H1 (cell line): ENCODE results near the gene CACNA1D. TPM values are rescaled to one million over a fixed set of nuclear protein-coding genes. Genes with fewer than 3 reads are reported as not detected.

ENCODE experiments used
- CTCF ChIA-PET: fragments of 300-600 bp; sonication (Branson Sonifier 250); formaldehyde crosslinking; loops from one replicate; lab custom pipeline; 2021; ENCODE audit not compliant: partially characterized antibody; lab: Charles Lee
- POLR2A ChIA-PET: fragments of 300-600 bp; sonication (Branson Sonifier 250); formaldehyde crosslinking; loops from one replicate; lab custom pipeline; 2021; ENCODE audit warnings: inconsistent platforms; ENCODE audit not compliant: partially characterized antibody; lab: Charles Lee
- DNase-seq, 2 experiments: peaks; one replicate each; pipeline versions ENCODE4 v3.0.0 to v3.0.0-alpha.2; 2010 to 2022; ENCODE audit warnings: low spot score in 2 of 2, low read depth in 1 of 2, mixed read lengths in 1 of 2
- FAIRE-seq: peaks from 2 replicates; lab custom pipeline; 2011; peaks lifted over from hg19 to GRCh38; lab: Jason Lieb, UNC
- H2AFZ ChIP-seq: 2 replicates; pipeline ENCODE4 v1.8.1; 2012; ENCODE audit warnings: low read length, inconsistent platforms
- H2AK5ac ChIP-seq: 2 replicates; pipeline ENCODE4 v1.6.1; 2013; ENCODE audit warnings: low read depth, low read length
- H2BK120ac ChIP-seq: replicated peaks from 2 replicates; pipeline ENCODE3; 2013; ENCODE audit warnings: low read depth, low read length, inconsistent platforms
- H2BK12ac ChIP-seq: 2 replicates; pipeline ENCODE4 v1.6.1; 2013; ENCODE audit warnings: low read depth, low read length
- H2BK15ac ChIP-seq: 2 replicates; pipeline ENCODE4 v1.6.1; 2013; ENCODE audit warnings: low read length
- H2BK20ac ChIP-seq: 2 replicates; pipeline ENCODE4 v1.6.1; 2013; ENCODE audit warnings: low read length
- H2BK5ac ChIP-seq: 2 replicates; pipeline ENCODE4 v1.6.1; 2013; ENCODE audit warnings: low read depth, low read length
- H3K14ac ChIP-seq: 2 replicates; pipeline ENCODE4 v1.6.1; 2013; ENCODE audit warnings: inconsistent platforms; ENCODE audit not compliant: insufficient read length
- H3K18ac ChIP-seq: 2 replicates; pipeline ENCODE4 v1.6.1; 2013; ENCODE audit warnings: low read length; ENCODE audit errors: extremely low read depth
- H3K23ac ChIP-seq: 2 replicates; pipeline ENCODE4 v1.6.1; 2013; ENCODE audit warnings: inconsistent platforms; ENCODE audit not compliant: insufficient read length
- H3K23me2 ChIP-seq: 2 replicates; pipeline ENCODE4 v1.6.1; 2013; ENCODE audit warnings: low read depth, low read length
- H3K27ac ChIP-seq: 2 replicates; pipeline ENCODE4 v1.6.1; 2011; ENCODE audit warnings: low read depth, low read length, inconsistent platforms
- H3K27me3 ChIP-seq, 4 experiments: replicated peaks in 1 of 4; 1 replicate in 1 of 4; 2 replicates in 3 of 4; pipeline versions ENCODE4 v1.6.1 to v1.8.1; 2011 to 2013; ENCODE audit warnings: low read length in 3 of 4, mild to moderate bottlenecking in 3 of 4, inconsistent platforms in 2 of 4, mixed read lengths in 2 of 4, moderate library complexity in 1 of 4; ENCODE audit not compliant: control insufficient read depth in 3 of 4, insufficient read depth in 3 of 4; ENCODE audit errors: extremely low read depth in 1 of 4
- H3K36me3 ChIP-seq, 4 experiments: 2 replicates each; pipeline versions ENCODE4 v1.6.1 to v1.8.1; 2011 to 2013; ENCODE audit warnings: mild to moderate bottlenecking in 4 of 4, low read length in 3 of 4, moderate library complexity in 2 of 4, control low read depth in 1 of 4, inconsistent platforms in 1 of 4; ENCODE audit not compliant: insufficient read depth in 4 of 4, control insufficient read depth in 2 of 4
- H3K4ac ChIP-seq: replicated peaks from 2 replicates; pipeline ENCODE3; 2013; ENCODE audit warnings: low read length, low read depth, mixed read lengths, inconsistent platforms; ENCODE audit not compliant: insufficient read length
- H3K4me1 ChIP-seq, 4 experiments: replicated peaks in 1 of 4; 1 replicate in 1 of 4; 2 replicates in 3 of 4; pipeline versions ENCODE4 v1.6.1 to v1.8.1; 2011 to 2013; ENCODE audit warnings: low read length in 3 of 4, inconsistent platforms in 2 of 4, mixed read lengths in 1 of 4; ENCODE audit not compliant: insufficient read depth in 4 of 4, control insufficient read depth in 3 of 4
- H3K4me2 ChIP-seq, 2 experiments: 2 replicates each; pipeline versions ENCODE4 v1.6.1 to v1.8.1; 2011 to 2013; ENCODE audit warnings: low read depth in 2 of 2, low read length in 2 of 2, control low read depth in 1 of 2, inconsistent platforms in 1 of 2, mild to moderate bottlenecking in 1 of 2; ENCODE audit not compliant: insufficient read depth in 1 of 2
- H3K4me3 ChIP-seq, 4 experiments: fragments of 200-600, 300-600 bp in 1 of 4; sonication (generic), shearing (Covaris generic), sonication (Bioruptor Twin) in 1 of 4; 2 replicates each; pipeline versions ENCODE4 v1.5.1 to v1.8.1; 2011 to 2016; ENCODE audit warnings: low read length in 4 of 4, low read depth in 3 of 4, control low read depth in 2 of 4, inconsistent platforms in 2 of 4, mild to moderate bottlenecking in 2 of 4, mixed read lengths in 1 of 4, moderate library complexity in 1 of 4; ENCODE audit not compliant: insufficient read depth in 2 of 4; ENCODE audit errors: extremely low read depth in 1 of 4
- H3K56ac ChIP-seq: replicated peaks from 2 replicates; pipeline ENCODE3; 2013; ENCODE audit warnings: low read depth, mild to moderate bottlenecking, mixed read lengths, low read length, inconsistent platforms; ENCODE audit not compliant: insufficient read length
- H3K79me1 ChIP-seq: 2 replicates; pipeline ENCODE4 v1.6.1; 2013; ENCODE audit warnings: low read depth, low read length, control low read depth
- H3K79me2 ChIP-seq, 2 experiments: 2 replicates each; pipeline versions ENCODE4 v1.6.1 to v1.8.1; 2012 to 2013; ENCODE audit warnings: low read length in 2 of 2, mild to moderate bottlenecking in 2 of 2, inconsistent platforms in 1 of 2; ENCODE audit not compliant: insufficient read depth in 2 of 2, control insufficient read depth in 1 of 2
- H3K9ac ChIP-seq, 4 experiments: replicated peaks in 1 of 4; 1 replicate in 1 of 4; 2 replicates in 3 of 4; pipeline versions ENCODE4 v1.6.1 to v1.8.1; 2011 to 2013; ENCODE audit warnings: low read depth in 3 of 4, low read length in 3 of 4, control low read depth in 2 of 4, mild to moderate bottlenecking in 2 of 4, moderate library complexity in 2 of 4, inconsistent platforms in 1 of 4; ENCODE audit errors: extremely low read depth in 1 of 4
- H3K9me3 ChIP-seq, 2 experiments: 2 replicates each; pipeline versions ENCODE4 v1.6.1 to v1.8.1; 2012 to 2013; ENCODE audit warnings: mild to moderate bottlenecking in 2 of 2, moderate library complexity in 2 of 2, control low read depth in 1 of 2, inconsistent platforms in 1 of 2, low read depth in 1 of 2, low read length in 1 of 2, mixed read lengths in 1 of 2; ENCODE audit not compliant: insufficient read depth in 2 of 2
- H4K20me1 ChIP-seq, 2 experiments: replicated peaks in 1 of 2; 2 replicates each; pipeline versions ENCODE3 to v1.8.1; 2011 to 2013; ENCODE audit warnings: inconsistent platforms in 2 of 2, low read length in 2 of 2, mild to moderate bottlenecking in 1 of 2; ENCODE audit not compliant: insufficient read depth in 2 of 2, control insufficient read depth in 1 of 2
- H4K5ac ChIP-seq: 2 replicates; pipeline ENCODE4 v1.6.1; 2013; ENCODE audit warnings: low read length, low read depth, mixed read lengths, inconsistent platforms; ENCODE audit not compliant: insufficient read length
- H4K8ac ChIP-seq: 2 replicates; pipeline ENCODE4 v1.8.0; 2013; ENCODE audit warnings: mild to moderate bottlenecking, moderate library complexity, low read length, inconsistent platforms; ENCODE audit not compliant: insufficient read depth; ENCODE audit errors: extremely low read depth
- H4K91ac ChIP-seq: replicated peaks from 2 replicates; pipeline ENCODE3; 2013; ENCODE audit warnings: low read length, mixed read lengths, inconsistent platforms; ENCODE audit not compliant: insufficient read length
- JUND ChIP-seq: IDR thresholded peaks from 2 replicates; pipeline ENCODE4 v1.6.1; 2011; ENCODE audit warnings: mild to moderate bottlenecking, improper control_type of control experiment, low read length
- POLR2AphosphoS5 ChIP-seq: IDR thresholded peaks from 2 replicates; pipeline ENCODE4 v1.6.1; 2011; ENCODE audit warnings: low read depth, low read length
- RFX5 ChIP-seq: IDR thresholded peaks from 2 replicates; pipeline ENCODE4 v1.6.1; 2011; ENCODE audit warnings: low read depth, low read length, improper control_type of control experiment, borderline replicate concordance
- WGBS, 2 experiments: shearing (Covaris generic) in 1 of 2; methylation state at CpG; one replicate each; pipeline versions ENCODE4 v1.1.6 to v1.1.7; 2013 to 2015; ENCODE audit warnings: low lambda C conversion rate in 2 of 2, mixed read lengths in 2 of 2, inconsistent platforms in 1 of 2, low coverage in 1 of 2, missing lambda C conversion rate in 1 of 2; ENCODE audit not compliant: insufficient replicate concordance in 2 of 2, insufficient coverage in 1 of 2, insufficient read length in 1 of 2; ENCODE audit errors: extremely low coverage in 1 of 2, missing lambda C conversion rate in 1 of 2; 5-methylcytosine and 5-hydroxymethylcytosine counted together
- polyA plus RNA-seq, 7 experiments: library from polyadenylated mRNA; depleted of rRNA in 3 of 7; stranded (reverse) in 5 of 7; unstranded in 2 of 7; fragments of >200 nt in 5 of 7; fragments of 200-250 nt in 2 of 7; gene quantifications; 1 replicate in 5 of 7; 2 replicates in 1 of 7; 4 replicates in 1 of 7; pipeline versions ENCODE4 v1.2.1 to v1.2.3, GENCODE V29; 2011 to 2013; ENCODE audit warnings: missing spikeins in 2 of 7, mixed read lengths in 2 of 7
- total RNA-seq: library from RNA; stranded (reverse); fragmentation: NEBNext Ultra II Directional; extraction: Animal tissue kit (Norgen Biotek cat#: 25700); gene quantifications from 2 replicates; pipeline ENCODE4 v1.2.1, GENCODE V29; 2021

Gene CACNA1D
- total and polyA plus RNA-seq, 2 of the 8 experiments (the other 6 are each of a cell fraction or from before 2014, with no cell fraction given), result 2.0 to 2.9 TPM

- Histone ChIP-seq H2BK12ac (no peak overlapping the region), H3K23me2 (no peaks in the 10 kb centered on the region; the same call in 1 of the 2 replicates), H4K91ac (no peak overlapping the region), H4K5ac (no peak overlapping the region), H3K36me3 (peaks cover 0 to 10% (median 3%) of the 10 kb centered on the region in 4 experiments; a peak in 5 of 8 replicates), H4K8ac (no peak overlapping the region), H3K14ac (no peak overlapping the region), H3K9me3 (no peaks in the 10 kb centered on the region), H3K79me1 (no peaks in the 10 kb centered on the region), H2BK120ac (no peak overlapping the region), H3K23ac (no peak overlapping the region), H3K27me3 (no peaks in the 10 kb centered on the region), H2BK5ac (no peak overlapping the region), H3K18ac (no peak overlapping the region), H3K79me2 (no peaks in the 10 kb centered on the region), H3K4me3 (no peak overlapping the region), H2AK5ac (no peak overlapping the region), H2AFZ (no peak overlapping the region), H4K20me1 (peaks cover 3% of the 10 kb centered on the region in 2 experiments), H2BK15ac (no peak overlapping the region), H3K4me2 (no peak overlapping the region), H2BK20ac (no peak overlapping the region), H3K56ac (no peak overlapping the region), H3K27ac (no peak overlapping the region), H3K4ac (no peak overlapping the region), H3K9ac (no peak overlapping the region), H3K4me1 (peaks cover 0 to 3% (median 1%) of the 10 kb centered on the region in 4 experiments; a peak in 1 of 7 replicates)
- FAIRE-seq, result no peak
- WGBS, 2 experiments, result 87% methylated on average over 4 of the region's 4 CpGs; no CpG with 5 or more reads in 1 of the 2 experiments
- no peak for DNase-seq
- no peak for TF ChIP-seq JUND
- no peak for TF ChIP-seq POLR2AphosphoS5
- no peak for TF ChIP-seq RFX5
- ChIA-PET CTCF (interaction anchor here (1.0 to 1.6 kb wide), 5 partner anchors 9 to 135 kb away, joined by 3 to 8 read pairs (median 3); no protein-coding TSS in a partner anchor), POLR2A (interaction anchor here (0.7 kb wide), 1 partner anchor 66 kb away, joined by 3 read pairs; no protein-coding TSS in a partner anchor)
These were observed 330.4 kb downstream of the CACNA1D start for GRCh38 chr3:53824795-53825194.
